Measurements from ENCODE around the gene ATG7.

The ATG7 gene

DNA sequence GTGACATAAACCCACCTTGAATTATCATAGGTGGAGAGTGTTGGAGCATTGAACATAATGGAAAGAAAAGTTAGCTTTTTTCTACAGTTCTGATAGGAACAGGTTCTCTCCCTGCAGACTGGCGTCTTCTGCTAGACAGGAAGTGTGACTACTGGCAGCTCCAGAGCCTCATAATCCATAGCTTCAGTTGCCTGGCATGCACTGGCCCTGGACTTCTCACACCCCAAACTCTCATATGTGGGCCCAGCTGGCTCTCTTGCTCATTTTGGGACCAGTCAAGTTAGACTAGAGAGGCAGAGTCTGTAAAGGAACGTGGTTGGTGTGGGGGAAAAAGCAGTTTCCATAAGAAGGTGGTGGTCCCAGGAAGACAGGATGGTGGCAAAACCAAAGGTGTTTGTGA lies 191.4 kb downstream of the ATG7 start:
- H3K4me3 ChIP-seq (ENCODE audit: insufficient read length, low read depth): no peak overlapping the region
- DNase-seq (ENCODE audit: low read depth, low spot score): no peak
- no peak overlapping the region for H3K9ac ChIP-seq (ENCODE audit: insufficient read length, low read depth)
- no peaks in the 10 kb centered on the region for H3K9me3 ChIP-seq (ENCODE audit: insufficient read depth, low read length)
- no peaks in the 10 kb centered on the region for H3K27me3 ChIP-seq (ENCODE audit: insufficient read depth, insufficient read length)
- TF ChIP-seq ZNF274 (IDR thresholded peaks at IDR 0.05; ENCODE audit: low read depth, low read length) (no peak), YY1 (IDR thresholded peaks at IDR 0.05; ENCODE audit: insufficient read depth, insufficient read length) (no peak), SUZ12 (IDR thresholded peaks at IDR 0.05; ENCODE audit: extremely low read depth, insufficient read depth, insufficient read length) (no peak)
- H3K36me3 ChIP-seq (ENCODE audit: insufficient read depth, insufficient read length, low read length): peaks cover 4% of the 10 kb centered on the region
- no peaks in the 10 kb centered on the region for H3K4me1 ChIP-seq (ENCODE audit: insufficient read depth, insufficient read length)

GRCh38 chr3:11464356-11464755 lies 192.2 kb downstream of the ATG7 start:
- DNase-seq (ENCODE audit: low read depth, low spot score): no peak
- peaks cover 4% of the 10 kb centered on the region for H3K36me3 ChIP-seq (ENCODE audit: insufficient read depth, insufficient read length, low read length)
- H3K4me1 ChIP-seq (ENCODE audit: insufficient read depth, insufficient read length): no peaks in the 10 kb centered on the region
- H3K27me3 ChIP-seq (ENCODE audit: insufficient read depth, insufficient read length): no peaks in the 10 kb centered on the region
- no peaks in the 10 kb centered on the region for H3K9me3 ChIP-seq (ENCODE audit: insufficient read depth, low read length)
- no peak overlapping the region for H3K4me3 ChIP-seq (ENCODE audit: insufficient read length, low read depth)
- no peak overlapping the region for H3K9ac ChIP-seq (ENCODE audit: insufficient read length, low read depth)
- no peak for TF ChIP-seq YY1 (IDR thresholded peaks at IDR 0.05; ENCODE audit: insufficient read depth, insufficient read length)
- no peak for TF ChIP-seq SUZ12 (IDR thresholded peaks at IDR 0.05; ENCODE audit: extremely low read depth, insufficient read depth, insufficient read length)
- no peak for TF ChIP-seq ZNF274 (IDR thresholded peaks at IDR 0.05; ENCODE audit: low read depth, low read length)

GRCh38 chr3:11465744-11466616 lies 193.8 kb downstream of the ATG7 start:
- no peak for DNase-seq (ENCODE audit: low read depth, low spot score)
- TF ChIP-seq SUZ12 (IDR thresholded peaks at IDR 0.05; ENCODE audit: extremely low read depth, insufficient read depth, insufficient read length) (no peak), YY1 (IDR thresholded peaks at IDR 0.05; ENCODE audit: insufficient read depth, insufficient read length) (no peak), ZNF274 (IDR thresholded peaks at IDR 0.05; ENCODE audit: low read depth, low read length) (no peak)
- Histone ChIP-seq H3K9ac (ENCODE audit: insufficient read length, low read depth) (no peak overlapping the region), H3K9me3 (ENCODE audit: insufficient read depth, low read length) (no peaks in the 10 kb centered on the region), H3K27me3 (ENCODE audit: insufficient read depth, insufficient read length) (no peaks in the 10 kb centered on the region), H3K36me3 (ENCODE audit: insufficient read depth, insufficient read length, low read length) (peaks cover 4% of the 10 kb centered on the region), H3K4me3 (ENCODE audit: insufficient read length, low read depth) (no peak overlapping the region), H3K4me1 (ENCODE audit: insufficient read depth, insufficient read length) (peaks cover 3% of the 10 kb centered on the region)

DNA sequence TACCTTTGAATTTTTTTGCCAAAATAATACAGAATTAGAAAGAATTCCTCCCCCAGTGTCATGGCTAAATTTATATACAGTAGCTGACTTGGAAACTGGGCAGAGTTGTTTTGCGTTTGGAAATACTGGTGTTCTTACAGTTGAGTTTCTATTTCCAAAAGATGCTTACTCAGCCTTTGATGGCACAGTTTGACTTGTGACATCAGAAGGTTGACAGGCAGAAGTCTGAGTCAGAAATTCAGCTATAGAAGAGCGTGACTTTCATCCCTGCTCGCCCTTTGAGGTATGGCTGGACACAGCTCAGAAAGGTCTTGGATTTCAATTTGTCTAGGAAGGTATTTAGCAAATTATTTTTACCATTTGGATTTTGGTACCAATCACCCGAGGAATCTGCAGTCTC lies 195.7 kb downstream of the ATG7 start:
- Histone ChIP-seq H3K27me3 (ENCODE audit: insufficient read depth, insufficient read length) (no peaks in the 10 kb centered on the region), H3K36me3 (ENCODE audit: insufficient read depth, insufficient read length, low read length) (peaks cover 4% of the 10 kb centered on the region), H3K4me1 (ENCODE audit: insufficient read depth, insufficient read length) (peaks cover 3% of the 10 kb centered on the region), H3K9me3 (ENCODE audit: insufficient read depth, low read length) (no peaks in the 10 kb centered on the region), H3K4me3 (ENCODE audit: insufficient read length, low read depth) (no peak overlapping the region), H3K9ac (ENCODE audit: insufficient read length, low read depth) (no peak overlapping the region)
- TF ChIP-seq SUZ12 (IDR thresholded peaks at IDR 0.05; ENCODE audit: extremely low read depth, insufficient read depth, insufficient read length) (no peak), YY1 (IDR thresholded peaks at IDR 0.05; ENCODE audit: insufficient read depth, insufficient read length) (no peak), ZNF274 (IDR thresholded peaks at IDR 0.05; ENCODE audit: low read depth, low read length) (no peak)
- no peak for DNase-seq (ENCODE audit: low read depth, low spot score)

GRCh38 chr3:11470031-11470853 lies 198.0 kb downstream of the ATG7 start:
- Histone ChIP-seq H3K9ac (ENCODE audit: insufficient read length, low read depth) (no peak overlapping the region), H3K36me3 (ENCODE audit: insufficient read depth, insufficient read length, low read length) (peaks cover 4% of the 10 kb centered on the region), H3K4me3 (ENCODE audit: insufficient read length, low read depth) (no peak overlapping the region), H3K27me3 (ENCODE audit: insufficient read depth, insufficient read length) (no peaks in the 10 kb centered on the region), H3K9me3 (ENCODE audit: insufficient read depth, low read length) (no peaks in the 10 kb centered on the region), H3K4me1 (ENCODE audit: insufficient read depth, insufficient read length) (peaks cover 6% of the 10 kb centered on the region)
- no peak for TF ChIP-seq SUZ12 (IDR thresholded peaks at IDR 0.05; ENCODE audit: extremely low read depth, insufficient read depth, insufficient read length)
- no peak for TF ChIP-seq ZNF274 (IDR thresholded peaks at IDR 0.05; ENCODE audit: low read depth, low read length)
- TF ChIP-seq YY1 (IDR thresholded peaks at IDR 0.05; ENCODE audit: insufficient read depth, insufficient read length): no peak
- no peak for DNase-seq (ENCODE audit: low read depth, low spot score)

DNA sequence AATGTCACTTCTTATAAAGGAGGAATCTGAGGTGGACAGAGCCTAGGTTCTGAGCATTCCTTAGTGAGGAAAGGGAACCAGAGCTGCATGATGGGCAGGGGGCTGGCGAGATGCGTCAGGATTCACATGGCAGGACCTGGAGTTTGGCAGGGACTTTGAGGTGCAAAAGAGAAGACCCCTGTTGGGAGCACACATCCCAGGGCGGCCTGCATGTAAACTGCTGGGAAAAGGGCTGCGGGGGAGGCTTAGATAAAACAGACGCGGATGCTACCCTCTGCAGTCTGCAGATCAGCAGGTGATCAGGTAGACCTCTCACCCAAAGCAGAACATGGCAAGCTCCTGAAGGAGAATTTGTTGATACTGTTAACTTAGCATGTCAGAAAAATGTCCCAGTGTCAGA lies 203.1 kb downstream of the ATG7 start:
- DNase-seq (ENCODE audit: low read depth, low spot score): no peak
- Histone ChIP-seq H3K9ac (ENCODE audit: insufficient read length, low read depth) (no peak overlapping the region), H3K9me3 (ENCODE audit: insufficient read depth, low read length) (no peaks in the 10 kb centered on the region), H3K4me1 (ENCODE audit: insufficient read depth, insufficient read length) (peaks cover 3% of the 10 kb centered on the region), H3K4me3 (ENCODE audit: insufficient read length, low read depth) (no peak overlapping the region), H3K27me3 (ENCODE audit: insufficient read depth, insufficient read length) (no peaks in the 10 kb centered on the region), H3K36me3 (ENCODE audit: insufficient read depth, insufficient read length, low read length) (no peaks in the 10 kb centered on the region)
- TF ChIP-seq YY1 (IDR thresholded peaks at IDR 0.05; ENCODE audit: insufficient read depth, insufficient read length) (no peak), ZNF274 (IDR thresholded peaks at IDR 0.05; ENCODE audit: low read depth, low read length) (no peak), SUZ12 (IDR thresholded peaks at IDR 0.05; ENCODE audit: extremely low read depth, insufficient read depth, insufficient read length) (no peak)

- no peak overlapping the region for H3K9ac ChIP-seq (ENCODE audit: insufficient read length, low read depth)
- H3K27me3 ChIP-seq (ENCODE audit: insufficient read depth, insufficient read length): no peaks in the 10 kb centered on the region
Measured at GRCh38 chr3:11476735-11477144, 204.5 kb downstream of the ATG7 start.

More at GRCh38 chr3:11476735-11477144, 204.5 kb downstream of the ATG7 start:
- H3K36me3 ChIP-seq (ENCODE audit: insufficient read depth, insufficient read length, low read length): no peaks in the 10 kb centered on the region
- H3K4me1 ChIP-seq (ENCODE audit: insufficient read depth, insufficient read length): peaks cover 7% of the 10 kb centered on the region
- no peak for DNase-seq (ENCODE audit: low read depth, low spot score)
- no peaks in the 10 kb centered on the region for H3K9me3 ChIP-seq (ENCODE audit: insufficient read depth, low read length)
- no peak overlapping the region for H3K4me3 ChIP-seq (ENCODE audit: insufficient read length, low read depth)
- TF ChIP-seq SUZ12 (IDR thresholded peaks at IDR 0.05; ENCODE audit: extremely low read depth, insufficient read depth, insufficient read length) (no peak), YY1 (IDR thresholded peaks at IDR 0.05; ENCODE audit: insufficient read depth, insufficient read length) (no peak), ZNF274 (IDR thresholded peaks at IDR 0.05; ENCODE audit: low read depth, low read length) (no peak)
